DMS53 (cell line): ENCODE results near the gene CDH20.

Experiments
- DNase-seq: peaks from one replicate; lab custom pipeline; 2025; lab: John Stamatoyannopoulos, UW

Gene CDH20

DNA sequence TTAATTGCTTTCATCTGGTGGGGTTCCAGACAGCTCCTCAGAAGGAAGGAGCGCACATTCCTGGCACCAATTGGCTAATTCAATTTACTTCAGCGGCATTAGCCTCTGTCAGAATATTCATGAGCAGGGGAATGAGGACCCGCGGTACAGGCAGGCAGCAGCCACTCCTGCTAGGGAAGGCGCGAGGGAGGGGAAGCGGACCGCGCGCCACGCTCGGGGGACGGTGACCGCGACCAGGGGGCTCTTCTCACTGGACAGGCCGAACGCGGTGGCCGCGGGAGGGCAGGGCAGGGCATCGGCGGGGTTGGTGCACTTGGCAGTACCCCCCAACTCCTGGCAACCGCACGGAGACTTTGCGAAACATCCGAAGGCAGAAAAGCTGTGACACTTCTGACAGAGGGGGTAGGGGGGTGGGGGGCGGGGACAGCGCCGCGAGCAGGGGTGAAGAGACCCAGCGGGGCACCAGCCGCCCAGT is at the start of gene CDH20:
CDH20 (plus strand) TSS at position 160 of the 475 bp plus-strand sequence.
- no peak for DNase-seq

- no peak for DNase-seq
Measured at GRCh38 chr18:61284039-61284438, 49.2 kb upstream of the CDH20 start.

DNA sequence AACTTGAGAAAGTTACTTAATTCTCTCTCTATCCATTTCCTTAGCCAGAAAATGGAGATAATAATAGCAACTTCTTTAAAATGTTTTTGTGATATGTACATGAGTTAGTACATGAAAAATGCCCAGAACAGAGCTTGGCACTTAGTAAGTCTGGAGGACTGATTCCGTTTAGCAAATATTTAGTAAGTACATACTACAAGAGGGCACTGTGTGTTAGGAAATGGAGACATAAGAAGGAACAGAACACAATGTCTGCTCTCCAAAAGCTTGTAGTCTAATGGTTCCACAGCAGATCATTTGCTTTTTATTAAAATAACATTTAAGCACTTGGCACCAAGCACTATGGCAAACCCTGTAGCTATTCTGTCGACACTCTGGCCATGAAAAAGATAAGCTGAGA is 47.5 kb upstream of the CDH20 start:
- DNase-seq, result no peak

DNA sequence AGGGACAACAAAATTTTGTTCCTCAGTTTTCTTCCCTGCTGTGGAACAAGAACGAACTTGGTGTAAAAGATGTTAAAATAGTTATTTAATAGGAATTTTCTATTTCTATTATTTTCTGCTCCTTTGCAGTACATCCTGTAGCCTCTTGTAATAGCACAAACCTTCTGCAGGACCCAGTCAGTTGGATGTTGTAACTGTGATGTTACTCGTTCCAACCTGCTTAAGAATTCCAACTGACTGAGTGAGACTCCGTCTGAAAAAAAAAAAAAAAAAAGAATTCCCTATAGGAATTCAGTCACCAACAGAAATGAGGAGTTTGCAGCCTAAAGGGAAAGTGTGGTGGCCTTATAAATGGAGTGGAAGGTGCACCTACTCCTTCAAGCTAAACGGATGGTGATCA is 46.4 kb upstream of the CDH20 start:
- DNase-seq, result no peak

DNA sequence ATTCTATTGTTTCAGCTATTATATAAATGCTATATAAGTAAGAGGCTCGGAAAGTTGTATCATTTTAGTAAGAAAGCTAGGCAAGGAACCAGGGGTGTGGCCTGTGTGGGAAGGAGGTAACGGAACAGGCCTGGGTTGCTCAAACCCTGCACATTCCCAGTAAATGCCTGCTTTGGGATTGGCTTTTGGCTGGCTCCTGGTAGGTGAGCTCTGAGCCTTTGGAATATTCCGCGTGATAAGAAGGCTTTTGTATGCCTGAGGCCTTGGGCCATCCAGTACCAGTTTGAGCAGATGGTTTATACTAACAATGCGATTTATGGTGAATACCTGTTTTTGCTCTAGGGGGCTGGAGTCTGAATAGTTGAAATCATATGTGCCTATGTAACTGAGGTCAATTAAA is 42.6 kb upstream of the CDH20 start:
- DNase-seq, result no peak

DNA sequence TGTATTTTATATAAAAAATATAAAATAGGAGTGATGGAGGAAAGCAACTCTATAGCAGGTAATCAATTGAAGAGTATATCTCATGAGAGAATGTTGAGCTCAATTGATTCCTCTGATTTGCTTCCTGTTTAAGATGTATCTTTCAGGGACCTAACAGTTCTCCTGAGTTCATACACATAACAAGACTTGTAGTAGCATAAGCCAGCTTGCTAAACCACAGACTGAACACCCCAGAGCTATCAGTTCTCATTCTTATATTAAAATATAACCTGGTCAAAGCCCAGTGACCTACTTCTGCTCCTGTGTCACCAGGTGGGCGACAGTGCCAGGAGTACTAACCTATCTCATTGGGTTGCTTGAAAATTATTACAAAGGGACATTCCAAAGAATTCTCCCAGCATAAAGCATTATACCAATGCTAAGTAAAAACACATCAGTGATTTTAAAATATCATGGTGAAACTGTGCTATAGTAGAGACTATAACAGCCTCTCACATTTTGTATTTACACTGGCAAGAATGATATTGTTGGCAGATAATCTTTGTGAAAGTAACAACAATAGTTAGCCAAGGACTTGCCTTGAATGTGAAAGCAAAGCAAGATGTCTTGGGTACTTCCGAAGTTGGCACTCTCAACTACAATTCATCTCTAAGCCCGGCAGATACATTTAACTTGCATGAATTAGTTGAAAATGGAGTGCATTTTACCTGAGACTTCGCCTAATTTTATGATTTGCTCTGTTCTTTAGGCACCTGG is 40.8 kb upstream of the CDH20 start:
- DNase-seq, result no peak

DNA sequence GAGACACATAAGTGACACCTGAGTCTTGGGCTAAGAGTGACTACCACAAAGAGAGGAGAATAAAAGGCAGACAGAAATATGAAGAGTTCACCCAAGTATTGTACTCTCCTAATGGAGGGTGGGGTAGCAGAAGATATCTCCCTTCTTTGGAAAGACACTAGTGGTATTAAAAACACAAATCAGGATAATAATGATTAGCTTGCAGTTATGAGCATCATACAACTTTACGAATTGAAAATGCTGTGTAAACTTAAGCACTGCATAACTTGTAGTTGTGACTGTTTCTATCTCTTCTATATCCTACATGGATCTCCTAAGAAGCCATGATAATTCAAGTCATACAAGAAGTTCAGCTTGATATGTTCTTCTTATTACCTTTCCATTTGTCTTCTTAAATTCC is 38.1 kb upstream of the CDH20 start:
- no peak for DNase-seq

GRCh38 chr18:61308004-61308403 is 25.2 kb upstream of the CDH20 start:
- DNase-seq, result no peak

GRCh38 chr18:61308795-61309393 is 24.3 kb upstream of the CDH20 start:
- DNase-seq, result peak; percentile 76

- DNase-seq, result peak; percentile 92
Measured at GRCh38 chr18:61322265-61322873, 10.9 kb upstream of the CDH20 start.

DNA sequence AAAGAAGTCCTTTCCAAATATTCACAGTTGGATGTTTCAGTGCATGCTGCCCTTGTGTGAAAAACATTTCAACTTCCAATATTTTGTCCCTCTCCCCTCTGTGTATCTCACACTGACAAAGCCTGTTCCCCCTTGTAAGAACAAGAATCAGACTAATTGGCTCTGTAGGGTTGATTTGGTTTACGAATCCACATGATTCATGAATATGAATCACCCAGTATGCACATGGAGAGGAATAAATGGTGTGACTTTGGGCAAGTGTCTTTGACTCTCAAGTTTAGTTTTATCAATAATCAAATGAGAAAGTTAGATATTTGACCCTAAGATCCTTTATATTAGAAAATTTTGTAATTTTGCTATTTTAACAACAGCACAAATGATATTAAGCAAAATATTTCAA is 9.3 kb upstream of the CDH20 start:
- DNase-seq, result no peak

- no peak for DNase-seq
Measured at GRCh38 chr18:61326407-61326806, 6.8 kb upstream of the CDH20 start.

DNA sequence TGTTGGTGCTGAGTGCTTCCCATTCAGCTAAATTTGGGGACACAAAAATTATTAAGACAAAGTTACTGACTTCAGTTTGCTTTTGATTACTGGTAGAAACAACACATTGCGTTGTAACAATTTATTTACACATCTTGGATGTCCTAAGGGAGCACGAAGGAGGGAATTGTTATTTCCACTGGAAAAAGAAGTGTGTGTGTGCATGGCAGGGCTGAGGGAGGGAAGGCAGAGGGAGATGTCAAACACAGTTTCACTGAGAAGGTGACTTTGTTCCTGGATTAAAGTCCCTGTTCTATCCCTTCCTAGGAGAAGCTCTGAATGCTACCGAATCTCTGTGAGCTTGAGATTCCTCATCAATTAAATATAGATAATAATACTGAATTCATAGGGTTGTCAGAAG is 3.8 kb upstream of the CDH20 start:
- no peak for DNase-seq

GRCh38 chr18:61331051-61331450 is 2.2 kb upstream of the CDH20 start:
- DNase-seq, result no peak

GRCh38 chr18:61333746-61334490 is 688 bp downstream of the CDH20 start:
- DNase-seq, result peak; percentile 80

DNA sequence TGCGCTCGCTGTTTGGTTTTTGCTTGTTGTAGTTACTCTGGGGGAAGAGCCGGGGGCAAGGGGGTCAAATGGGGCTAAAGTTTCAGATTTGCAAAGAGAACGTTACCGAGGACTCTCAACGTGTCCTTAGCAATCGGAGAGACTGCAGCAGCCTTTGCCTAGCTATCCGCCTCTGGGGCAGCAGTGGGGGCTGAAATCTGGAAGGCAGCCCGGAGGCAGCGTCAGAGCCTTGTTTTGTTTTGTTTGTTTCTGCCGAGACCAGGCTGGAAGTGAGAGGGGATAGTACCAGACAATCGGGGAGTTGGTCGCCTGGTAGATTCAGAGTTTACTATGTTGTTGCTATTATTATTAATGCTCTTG is 1.2 kb downstream of the CDH20 start:
- no peak for DNase-seq

GRCh38 chr18:61334951-61335683 is 1.9 kb downstream of the CDH20 start:
- DNase-seq, result peak; percentile 35

DNA sequence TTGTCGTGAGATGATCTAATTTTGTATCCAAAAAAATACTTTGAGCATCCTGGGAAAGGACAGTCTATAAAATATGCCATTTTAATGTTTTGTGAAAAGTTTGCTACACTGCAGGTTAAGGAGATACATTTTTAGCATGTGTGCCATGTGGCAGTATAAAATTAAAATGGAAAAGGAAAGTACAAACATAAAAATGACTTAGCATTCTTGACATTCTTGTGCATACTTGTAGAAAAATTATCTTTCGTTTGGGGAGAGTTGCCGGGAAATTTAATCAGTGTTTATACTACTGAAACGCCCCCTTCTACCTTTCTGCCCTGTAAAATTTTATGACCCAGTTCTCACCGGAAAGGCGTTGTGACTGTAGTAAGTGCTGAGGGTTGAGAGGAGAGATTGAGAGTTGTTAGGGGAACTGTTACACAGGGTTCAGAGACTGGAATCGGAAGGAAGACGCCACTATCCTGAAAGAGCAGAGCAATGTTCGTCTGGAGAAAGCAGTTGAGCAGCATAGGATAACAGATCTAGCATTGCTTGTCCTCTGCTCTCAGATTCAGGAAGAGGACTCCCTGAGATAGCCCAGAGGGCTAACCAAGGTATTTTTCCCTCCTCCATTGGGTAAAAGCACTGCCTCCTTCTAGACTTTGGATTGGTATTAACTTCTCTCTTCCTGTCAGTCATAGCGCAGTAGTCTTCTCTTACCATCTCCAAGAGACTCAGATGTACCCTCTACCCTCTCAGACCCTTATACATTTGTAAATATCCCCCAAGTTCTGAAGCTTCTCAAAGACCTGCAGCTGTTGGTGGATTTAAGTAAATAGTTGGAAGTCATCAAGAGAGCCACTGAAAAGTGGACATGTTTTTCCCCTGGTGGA is 2.7 kb downstream of the CDH20 start:
- DNase-seq, result peak; percentile 23

DNA sequence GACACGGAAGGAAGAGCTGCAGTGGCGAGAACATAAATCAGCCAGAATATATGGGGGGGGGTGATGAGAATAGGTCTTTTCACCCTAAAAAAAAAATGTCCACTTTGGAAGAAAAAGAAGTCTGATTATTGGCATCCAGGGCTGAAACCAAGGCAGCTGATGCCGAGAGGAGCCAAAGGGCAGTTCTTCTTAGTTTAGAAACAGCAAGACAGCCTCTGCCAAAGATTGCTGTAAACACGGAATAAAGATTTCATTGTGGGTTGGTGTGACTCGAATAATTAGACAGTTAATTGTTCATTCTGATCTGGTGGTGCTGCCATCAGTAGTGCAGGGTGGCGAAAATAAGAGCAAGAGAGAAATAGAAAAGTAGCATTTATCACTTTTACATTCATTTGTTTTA is 3.5 kb downstream of the CDH20 start:
- no peak for DNase-seq

DNA sequence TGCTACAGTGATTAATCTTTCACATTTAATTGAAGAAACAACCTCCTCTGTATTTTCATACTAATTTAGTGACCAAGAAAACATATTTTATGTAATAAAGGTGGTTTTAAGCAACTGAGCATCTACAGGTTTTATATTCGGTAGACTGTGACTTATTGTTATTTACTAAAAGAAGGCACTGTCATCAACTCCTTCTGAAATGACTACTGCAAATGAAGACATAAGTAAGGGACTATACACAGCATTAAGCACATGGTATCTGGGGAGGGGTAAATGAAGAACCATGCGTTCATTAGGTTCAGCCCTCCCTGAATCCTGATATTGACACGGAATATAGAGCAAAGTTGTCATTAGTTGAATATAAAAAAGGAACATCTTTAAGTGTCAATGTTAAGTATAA is 4.3 kb downstream of the CDH20 start:
- no peak for DNase-seq

- DNase-seq, result no peak
Measured at GRCh38 chr18:61340148-61340547, 6.9 kb downstream of the CDH20 start.
